Activated effector memory CD4-positive, alpha-beta T cell treated with Interleukin-2 at 50 U/mL for 16 hours (primary cell): Measurements from ENCODE around the gene HYAL3.
"Not testable (repeated sequence)": the region's sequence is repeated elsewhere in the genome, so short reads cannot be mapped to it uniquely, and the experiment has no call there.

ENCODE experiments used
- DNase-seq: peaks from one replicate; pipeline ENCODE4 v3.0.0-alpha.2; 2020

The HYAL3 gene

DNA sequence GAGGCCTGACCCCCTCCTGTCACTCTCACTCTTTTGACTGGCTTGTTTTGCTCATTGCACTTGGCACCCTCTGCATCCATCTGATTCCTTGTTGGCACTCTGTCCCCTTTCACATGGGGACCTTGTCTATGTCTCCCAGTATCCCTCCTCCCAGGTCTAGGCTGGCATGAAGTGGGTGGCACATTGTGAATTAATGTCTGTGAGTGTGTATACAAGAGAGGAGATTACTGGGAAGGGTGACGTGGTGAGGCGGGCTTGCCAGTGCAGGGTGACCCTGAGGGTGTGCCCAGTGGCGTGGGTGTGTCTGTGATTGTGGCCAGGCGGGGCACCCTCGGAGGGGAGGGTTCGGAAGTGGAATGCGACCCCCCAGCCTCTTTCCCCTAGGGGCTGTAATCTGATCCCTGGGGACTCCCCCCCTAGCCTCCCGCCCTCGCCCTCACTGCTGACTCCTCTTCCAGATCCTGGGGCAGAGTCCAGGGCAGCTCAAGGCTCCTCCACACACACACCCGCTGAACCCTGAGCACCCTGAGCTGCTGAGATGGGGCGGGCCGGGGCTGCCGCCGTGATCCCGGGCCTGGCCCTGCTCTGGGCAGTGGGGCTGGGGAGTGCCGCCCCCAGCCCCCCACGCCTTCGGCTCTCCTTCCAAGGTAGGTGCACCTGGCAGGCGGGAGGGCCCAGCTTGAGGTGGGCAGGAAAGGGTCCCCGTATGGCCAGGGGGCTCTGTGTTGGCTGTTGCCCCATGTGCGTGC lies 30.3 kb downstream of the HYAL3 start, which contains the start of gene SEMA3B:
SEMA3B (plus strand) TSS at position 445 of the 749 bp plus-strand sequence; CDS start at position 539, 94 bp downstream.
- DNase-seq = no peak

DNA sequence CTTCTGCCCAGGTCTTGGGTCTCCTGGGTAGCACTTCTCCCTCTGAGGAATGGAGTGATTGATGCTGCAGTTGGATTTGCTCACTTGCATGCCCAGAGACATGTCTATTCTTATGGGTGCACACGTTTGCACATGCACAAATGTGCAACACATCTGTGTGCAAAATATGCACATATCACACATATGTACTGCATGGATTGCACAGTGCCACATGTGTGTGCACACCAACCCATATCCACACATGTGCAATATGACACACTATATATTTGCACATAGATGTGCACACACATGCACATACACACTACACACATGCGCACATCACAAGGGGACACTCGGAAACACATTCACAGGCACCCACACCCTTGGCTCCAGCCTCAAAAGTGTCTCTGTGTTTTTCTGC lies 30.9 kb downstream of the HYAL3 start:
- no peak for DNase-seq

DNA sequence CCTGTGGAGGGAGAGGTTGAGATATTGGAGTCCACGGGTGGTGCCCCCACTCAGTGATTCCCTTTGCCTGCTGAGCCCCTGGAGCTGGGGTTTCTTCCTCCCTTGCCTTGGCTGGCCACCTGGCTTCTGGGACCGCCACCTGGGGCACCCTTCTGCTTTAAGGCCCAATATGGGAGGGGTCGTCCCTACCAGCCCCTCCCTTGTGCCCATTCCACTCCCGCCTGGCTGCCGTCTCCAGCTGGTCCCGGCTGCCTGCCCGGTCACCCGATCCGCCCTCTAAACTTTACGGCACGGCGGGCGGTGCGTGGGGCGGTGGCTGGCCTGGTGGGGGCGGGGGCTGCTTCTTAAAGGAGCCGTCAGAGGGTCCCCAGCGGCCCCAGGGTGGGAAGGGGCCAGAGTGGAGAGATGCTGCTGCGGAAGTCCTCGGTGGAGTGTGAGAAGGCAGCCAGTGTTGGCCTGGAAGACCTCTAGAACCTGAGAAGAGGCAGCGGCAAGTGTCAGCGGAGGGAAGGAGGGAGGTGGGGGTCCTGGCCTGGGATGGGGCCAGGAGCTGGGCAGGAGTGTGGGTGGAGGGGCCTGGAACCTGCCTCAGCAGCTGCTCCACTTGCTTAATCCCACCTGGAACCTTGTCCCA lies 31.8 kb downstream of the HYAL3 start:
- DNase-seq = no peak

DNA sequence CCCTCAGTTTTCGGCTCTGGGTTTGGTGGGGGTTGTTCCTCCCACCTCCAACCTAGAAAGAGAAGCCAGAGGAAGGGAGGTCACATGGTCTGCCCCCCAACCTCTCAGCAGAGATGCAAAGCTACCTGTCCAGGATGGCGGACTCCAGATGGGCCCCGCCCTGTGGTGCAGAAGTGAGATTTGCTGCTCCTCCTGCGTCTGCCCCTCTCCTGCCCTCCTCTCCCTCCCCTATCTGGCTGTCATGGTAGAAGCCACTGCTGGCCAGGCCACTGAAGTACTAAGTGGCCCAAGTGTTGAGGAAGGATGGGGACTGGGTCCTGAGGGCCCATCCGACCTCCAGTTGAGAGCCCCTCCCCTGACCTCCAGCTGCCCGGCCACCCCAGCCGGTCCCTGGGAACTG lies 32.4 kb downstream of the HYAL3 start:
- DNase-seq = no peak

DNA sequence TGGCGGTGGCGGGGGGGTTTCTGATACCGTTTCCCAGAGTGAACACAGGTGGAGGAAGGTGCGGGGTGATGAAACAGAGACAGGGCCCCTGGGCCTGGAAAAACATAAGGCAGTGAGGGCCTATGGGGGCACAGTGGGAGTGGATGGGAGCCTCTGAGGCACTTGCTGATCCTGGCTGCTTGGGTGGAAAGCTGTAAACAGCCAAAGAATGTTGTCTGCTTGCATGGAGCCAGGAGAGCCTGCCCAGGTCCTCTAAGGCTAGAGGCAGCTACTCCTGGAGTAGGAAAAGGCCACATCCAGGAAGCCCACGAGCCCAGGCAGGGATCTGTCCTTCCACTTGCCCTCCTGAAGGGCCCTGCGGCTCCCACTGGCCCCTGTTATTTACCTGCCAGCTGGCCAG lies 33.2 kb downstream of the HYAL3 start:
- DNase-seq = no peak

DNA sequence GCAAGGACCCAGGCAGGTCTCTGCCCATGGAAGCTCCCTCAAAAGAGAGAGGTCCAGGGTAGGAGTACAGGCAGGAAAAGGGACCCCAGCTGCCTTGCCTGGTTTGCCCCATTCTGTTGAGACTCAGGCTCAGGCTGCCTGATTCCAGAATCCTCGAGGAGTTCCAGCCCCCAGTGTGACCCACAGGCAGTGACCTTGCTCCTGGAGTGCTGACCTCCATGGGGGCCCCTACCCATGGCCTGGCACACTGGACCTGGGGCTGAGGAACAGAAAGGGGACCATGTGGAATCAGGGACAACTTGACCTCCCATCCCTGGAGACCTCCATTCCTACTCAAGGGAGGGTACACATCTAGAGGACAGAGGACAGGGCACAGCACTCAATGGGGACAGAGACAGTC lies 33.6 kb downstream of the HYAL3 start:
- no peak for DNase-seq

DNA sequence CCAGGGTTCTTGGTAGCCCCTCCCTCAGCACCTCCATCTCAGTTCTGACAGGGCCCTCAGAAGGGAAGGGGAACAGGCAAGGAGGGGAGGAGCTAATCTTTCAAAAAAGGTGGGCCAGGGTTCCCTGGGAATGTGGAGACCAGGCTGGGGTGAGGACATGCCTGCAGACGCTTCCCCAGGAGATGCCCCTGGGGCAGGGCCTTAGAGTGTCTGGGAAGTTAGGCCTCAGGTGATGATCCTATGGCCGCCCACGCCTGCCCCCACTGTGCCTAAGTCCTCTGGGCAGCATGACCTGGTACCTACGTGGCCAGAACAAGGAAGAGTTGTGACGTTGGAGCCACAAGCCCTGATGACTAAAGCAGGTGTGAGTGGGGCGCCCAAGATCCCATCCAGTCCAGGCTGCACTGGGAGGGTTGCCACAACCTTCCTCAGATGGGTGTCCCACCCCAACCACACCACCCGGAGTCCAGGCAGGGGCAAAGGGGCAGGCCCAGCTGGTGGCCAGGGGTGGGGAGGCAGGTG lies 34.2 kb downstream of the HYAL3 start:
- no peak for DNase-seq

DNA sequence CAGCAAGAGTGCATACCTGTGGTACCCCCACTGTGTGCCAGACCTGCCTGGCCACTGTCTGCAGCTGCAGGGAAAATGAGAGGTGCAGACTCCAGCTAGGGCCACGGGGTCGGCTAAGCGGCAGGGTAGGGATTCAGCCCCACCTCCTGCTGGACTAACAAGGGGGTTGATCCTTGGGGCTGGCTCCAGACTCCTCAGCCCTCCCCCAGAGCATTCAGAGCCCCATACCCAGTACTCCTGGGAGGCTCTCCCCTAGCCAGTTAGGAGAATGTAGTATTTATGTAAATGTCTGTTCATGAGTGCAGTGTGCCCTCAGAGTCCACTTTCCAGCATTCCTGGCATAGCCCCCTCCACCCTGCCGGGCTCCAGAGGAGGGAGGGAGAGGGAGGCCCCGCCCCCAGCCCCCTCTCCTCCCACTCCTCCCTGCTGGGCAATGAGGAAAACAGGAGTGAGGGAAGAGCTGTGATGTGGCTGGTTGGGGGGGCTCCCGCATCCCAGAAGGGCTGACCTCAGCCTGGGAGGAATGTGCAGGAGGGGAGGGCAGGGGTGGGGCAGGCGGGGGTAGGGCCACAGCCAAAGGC lies 34.7 kb downstream of the HYAL3 start:
- DNase-seq = no peak

DNA sequence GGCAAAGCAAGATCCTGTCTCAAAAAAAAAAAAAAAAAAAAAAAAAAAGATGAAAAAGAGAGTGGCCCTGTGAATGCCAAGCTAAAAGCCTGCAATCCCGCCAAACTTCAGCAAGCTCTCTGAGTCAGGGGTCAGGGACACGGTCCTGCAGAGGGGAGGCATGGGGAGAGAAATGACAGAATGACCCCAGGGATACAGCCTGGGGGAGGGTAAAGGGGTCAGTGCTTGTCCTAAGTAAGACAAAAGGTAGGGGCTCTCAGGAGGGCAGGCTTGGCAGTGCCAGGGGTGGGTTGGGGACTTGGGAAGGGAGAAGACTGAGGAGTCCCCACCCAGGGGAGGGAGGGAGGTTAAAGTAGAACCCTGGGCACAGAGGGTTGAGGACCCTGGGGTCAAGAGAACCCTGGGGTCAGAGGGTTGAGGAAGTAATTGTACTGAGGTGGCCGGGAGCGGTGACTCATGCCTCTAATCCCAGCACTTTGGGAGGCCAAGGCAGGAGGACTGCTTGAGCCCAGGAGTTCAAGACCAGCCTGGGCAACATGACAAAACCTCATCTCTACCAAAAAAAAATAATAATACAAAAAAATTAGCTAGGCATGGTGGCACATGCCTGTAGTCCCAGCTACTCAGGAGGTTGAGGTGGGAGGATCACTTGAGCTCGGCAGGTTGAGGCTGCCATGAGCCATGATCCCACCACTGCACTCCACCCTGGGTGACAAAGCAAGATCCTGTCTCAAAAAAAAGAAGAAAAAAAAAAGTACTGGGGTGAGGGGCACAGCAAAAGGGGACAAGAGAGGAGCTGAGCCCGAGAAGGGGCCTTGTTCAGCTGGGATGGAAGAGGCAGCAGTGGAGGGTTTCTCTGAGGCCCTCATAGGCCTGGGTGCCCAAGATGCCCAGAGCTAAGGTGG lies 35.5 kb downstream of the HYAL3 start:
- no peak for DNase-seq

DNA sequence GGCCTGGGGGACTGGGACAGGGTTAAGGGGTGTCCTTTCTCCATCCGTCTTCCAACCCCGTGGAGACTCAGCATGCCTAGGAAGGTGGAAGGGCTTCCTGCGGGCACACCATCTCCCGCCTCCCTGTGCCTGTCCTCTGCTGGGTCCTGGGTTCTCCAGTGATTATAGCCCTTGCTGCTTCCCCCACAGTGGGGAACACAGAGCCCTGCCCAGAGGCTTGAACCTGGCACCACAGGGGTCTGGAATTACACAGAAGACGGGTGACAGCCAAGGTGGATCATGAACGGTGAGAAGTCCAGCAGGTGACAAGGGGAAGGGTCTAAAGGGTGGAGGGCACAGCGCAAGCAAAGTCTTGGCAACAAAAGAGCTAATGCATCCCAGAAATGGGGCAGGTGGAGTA lies 36.4 kb downstream of the HYAL3 start:
- no peak for DNase-seq

DNA sequence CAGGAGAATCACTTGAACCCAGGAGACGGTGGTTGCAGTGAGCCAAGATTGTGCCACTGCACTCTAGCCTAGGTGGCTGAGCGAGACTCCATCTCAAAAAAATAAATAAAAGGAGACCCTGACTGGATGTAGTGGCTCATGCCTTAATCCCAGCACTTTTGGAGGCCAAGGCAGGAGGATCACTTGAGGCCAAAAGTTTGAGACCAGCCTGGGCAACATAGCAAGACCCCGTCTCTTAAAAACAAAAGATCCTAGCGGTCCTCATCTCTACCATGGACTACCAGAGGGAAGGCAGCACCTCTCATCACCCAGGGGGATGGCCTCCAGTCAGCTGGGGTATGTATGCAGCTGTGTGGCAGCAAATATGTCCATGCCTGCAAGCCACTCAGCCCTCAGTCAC lies 37.0 kb downstream of the HYAL3 start:
- DNase-seq = not testable (repeated sequence)

DNA sequence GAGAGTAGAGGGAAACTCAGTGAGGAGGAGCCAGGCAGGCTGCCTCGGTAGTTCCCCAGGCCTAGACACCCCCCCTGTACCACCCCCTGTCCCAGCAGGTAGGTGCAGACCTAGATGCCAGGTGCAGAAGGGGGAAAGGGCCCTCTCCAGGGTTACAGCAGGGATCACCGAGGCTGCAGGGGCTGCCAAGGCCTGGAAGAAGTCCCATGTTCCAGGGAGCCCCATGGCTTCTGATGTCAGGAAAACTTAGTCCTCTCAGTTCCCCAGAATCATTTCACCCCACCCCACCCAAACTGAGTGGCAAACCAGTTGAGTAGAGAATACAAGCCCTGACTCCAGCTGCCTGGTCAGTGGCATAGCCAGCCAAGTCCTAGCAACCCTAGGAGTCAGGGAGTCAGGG lies 37.7 kb downstream of the HYAL3 start:
- DNase-seq = no peak

DNA sequence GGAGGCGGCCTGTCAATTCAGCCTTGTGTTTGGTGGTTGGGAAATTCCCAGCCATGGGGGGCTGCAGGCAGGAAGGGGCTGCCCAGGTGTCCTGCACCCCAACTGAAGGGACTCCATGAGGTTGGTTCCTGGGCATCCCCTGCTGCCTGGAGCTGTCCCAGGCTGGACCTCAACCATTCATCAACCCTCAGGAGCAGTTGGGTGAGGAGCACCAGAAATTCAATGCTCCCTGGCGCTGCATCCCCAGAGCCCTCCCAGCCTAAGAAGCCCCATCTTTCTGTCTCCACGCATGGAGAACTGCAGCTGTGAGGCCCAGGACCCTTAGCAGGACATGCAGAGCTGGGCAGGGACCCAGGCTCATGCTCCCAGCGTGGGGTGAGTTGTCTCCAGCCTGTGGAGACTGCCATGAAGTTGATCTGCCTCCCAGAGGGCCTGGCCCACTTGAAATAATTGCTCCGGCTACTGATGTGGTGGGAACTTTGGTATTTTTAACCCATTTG lies 38.2 kb downstream of the HYAL3 start:
- DNase-seq = no peak

DNA sequence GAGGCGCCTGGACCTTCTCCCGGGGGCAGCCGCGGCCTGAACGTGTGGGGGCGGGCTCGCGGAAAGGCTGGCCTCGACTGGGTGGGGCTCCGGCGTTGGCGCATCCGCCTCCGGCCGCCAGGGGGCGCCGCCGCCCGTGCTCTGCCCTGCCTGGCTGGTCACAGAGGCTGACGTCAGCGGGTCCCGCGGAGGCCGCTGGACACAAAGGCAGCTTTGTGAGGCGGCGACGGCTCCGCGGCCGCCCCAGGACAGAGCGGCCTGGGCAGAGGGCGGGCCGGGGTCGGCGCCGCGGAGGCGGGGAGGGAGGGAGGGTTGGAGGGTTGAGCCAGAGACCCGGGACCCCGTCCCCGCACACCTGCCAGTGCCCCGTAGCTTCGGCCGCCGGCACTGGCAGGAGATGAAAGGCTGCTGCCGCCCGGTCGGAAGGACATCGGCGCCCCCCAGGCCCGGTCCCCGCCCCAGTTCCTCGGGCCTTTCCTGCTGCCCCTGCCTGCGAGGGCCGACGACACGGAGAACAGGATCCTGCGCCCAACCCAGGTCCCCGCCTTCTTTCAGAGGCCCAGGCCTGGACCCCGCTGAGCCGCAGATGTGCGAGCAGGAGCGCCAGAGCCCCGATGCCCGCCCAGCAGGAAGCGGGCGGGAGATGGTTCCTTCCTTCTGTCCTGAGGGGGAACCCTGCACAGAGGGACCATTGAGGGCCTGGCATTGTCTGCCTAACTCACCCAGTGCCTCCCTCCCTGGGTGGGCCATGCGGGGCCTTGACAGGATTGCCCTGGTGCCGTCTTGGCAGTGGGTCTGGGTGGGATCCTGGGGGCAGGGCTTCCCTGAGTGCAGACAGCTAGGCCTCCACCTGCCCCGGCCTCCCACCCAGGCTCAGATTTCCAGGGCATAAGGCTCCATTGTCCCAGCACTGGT lies 38.9 kb downstream of the HYAL3 start:
- peak; percentile 67 for DNase-seq

DNA sequence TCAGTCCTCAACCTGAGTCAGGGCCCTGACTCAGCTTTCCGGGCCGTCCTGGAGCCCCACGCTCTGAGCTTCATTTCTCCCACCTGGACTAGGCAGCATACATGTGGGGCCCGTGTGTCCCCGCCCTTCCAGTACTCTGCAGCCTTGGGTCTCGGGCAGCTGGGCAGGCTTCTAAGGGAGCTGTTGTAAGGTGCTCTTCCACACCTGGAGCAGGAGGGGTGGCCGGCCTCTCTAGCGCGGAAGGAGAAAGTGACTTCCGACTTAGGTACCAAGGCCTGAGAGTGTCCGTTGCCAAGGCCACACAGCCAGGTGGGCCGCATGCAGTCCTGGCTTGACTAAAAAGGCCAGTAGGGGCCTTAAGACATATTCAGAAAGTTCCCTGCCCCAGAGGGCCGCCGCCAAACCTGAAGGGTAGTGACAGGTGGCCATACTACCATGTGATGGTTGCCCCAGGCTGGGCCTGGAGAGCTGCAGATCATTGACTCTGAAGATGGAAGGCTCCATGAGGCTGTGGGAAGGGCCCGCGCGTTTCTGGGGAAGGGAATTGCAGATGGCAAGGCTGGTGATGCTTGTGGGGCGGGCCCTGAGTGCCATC lies 39.7 kb downstream of the HYAL3 start:
- DNase-seq = no peak

DNA sequence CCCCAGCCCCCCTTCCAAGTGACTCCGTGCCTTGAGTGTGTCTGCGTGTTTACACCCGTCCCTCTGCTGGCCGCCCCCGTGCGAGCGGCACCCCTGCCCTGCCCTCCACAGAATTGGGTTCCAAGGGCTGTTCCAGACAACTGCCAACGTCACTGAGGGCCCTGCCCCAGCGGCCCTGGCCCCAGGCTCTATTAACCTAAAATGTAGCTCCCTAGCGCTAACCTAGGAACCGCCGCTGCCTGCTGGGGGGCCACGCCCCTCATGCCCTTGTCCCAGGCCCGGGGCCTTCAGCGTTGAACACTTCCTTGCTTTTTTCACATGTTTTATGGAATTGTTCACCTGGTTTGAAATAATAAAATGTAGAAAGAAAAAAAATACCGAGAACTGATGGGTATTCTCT lies 40.2 kb downstream of the HYAL3 start:
- no peak for DNase-seq

DNA sequence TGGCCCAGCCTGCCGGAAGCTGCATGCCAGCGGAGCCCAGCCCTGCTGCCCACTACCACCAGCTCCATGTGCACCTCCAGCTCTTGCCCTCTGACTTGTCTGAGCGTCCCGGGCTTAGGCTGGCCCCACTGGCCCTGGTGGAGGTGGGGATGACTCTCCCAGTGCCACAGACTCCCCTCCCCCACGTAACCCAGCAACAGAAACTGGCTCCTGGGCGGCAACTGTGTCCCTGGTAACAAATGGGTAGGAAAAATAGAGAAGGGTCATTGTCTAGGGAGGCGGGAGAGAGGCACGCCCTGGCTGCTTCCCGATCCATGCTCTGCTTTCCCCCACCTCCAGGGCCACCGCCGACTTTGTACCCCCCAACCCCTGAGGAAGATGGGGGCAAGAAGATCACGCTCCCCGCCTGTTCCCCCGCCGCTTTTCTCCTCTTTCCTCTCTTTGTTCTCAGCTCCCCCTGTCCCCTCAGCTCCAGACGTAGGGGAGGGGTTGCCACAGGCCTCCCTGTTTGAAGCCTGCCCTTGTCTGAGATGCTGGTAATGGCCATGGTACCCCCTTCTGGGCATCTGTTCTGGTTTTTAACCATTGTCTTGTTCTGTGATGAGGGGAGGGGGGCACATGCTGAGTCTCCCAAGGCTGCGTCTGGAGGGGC lies 41.0 kb downstream of the HYAL3 start:
- DNase-seq = no peak

DNA sequence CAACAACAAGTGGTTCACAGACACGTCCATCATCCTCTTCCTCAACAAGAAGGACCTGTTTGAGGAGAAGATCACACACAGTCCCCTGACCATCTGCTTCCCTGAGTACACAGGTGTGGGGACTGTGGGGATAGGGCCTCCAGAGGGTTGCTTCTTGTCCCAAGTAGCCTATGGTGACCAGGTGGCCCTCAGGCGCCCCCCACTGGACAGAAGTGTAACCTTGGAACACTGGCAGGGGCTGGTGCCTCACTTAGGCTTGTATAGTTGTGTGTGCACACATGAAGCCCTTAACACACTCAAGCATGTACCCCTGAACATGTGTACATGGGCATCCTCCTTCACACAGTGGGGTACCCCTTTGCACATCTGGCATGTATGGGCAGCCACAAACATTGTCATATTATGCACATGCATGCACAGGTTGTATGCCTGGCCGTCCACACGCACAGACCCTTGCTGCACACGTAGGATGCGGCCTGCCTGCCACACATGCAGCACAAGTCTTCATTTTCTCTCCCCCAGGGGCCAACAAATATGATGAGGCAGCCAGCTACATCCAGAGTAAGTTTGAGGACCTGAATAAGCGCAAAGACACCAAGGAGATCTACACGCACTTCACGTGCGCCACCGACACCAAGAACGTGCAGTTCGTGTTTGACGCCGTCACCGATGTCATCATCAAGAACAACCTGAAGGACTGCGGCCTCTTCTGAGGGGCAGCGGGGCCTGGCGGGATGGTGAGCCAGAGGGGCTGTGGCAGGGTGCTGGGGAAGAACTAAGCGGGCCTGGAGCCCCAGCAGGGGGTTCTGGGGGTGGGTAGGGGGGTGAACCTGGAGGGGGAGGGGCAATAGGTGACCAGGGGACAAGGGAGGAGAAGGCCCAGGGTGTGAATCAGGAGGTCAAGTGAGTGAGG lies 42.0 kb downstream of the HYAL3 start:
- no peak for DNase-seq

DNA sequence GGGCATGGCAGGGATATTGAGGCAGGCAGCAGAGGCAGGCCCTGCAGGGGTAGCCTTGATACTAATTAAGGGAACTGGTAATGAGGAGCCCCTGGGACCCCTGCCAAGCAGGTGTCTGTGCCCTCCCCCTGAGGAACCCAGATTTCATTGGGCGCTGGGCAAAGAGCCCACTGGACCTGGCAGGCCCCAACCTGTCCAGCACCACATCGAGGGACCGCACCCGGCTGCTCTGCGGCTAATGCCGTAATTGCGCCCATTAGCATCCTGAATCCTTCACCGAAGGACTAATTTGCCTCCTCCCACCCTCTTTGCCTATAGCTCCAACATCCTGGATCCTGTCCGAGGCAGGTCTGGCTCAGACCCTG lies 44.0 kb downstream of the HYAL3 start:
- no peak for DNase-seq
